ENCODE measurements around the gene LHFPL6. TPM values are rescaled to one million over a fixed set of nuclear protein-coding genes. Genes with fewer than 3 reads are reported as not detected.

Gene LHFPL6
- total and polyA plus RNA-seq, 2 experiments from 2014 or later: 12.1 to 14.1 TPM

GRCh38 chr13:39481491-39481890, 121.5 kb downstream of the LHFPL6 start:
- Histone ChIP-seq H3K79me2 (no peaks in the 10 kb centered on the region), H3K9me3 (ENCODE audit: low read depth) (no peaks in the 10 kb centered on the region), H3K4me2 (no peak overlapping the region), H3K9me2 (replicated peaks; ENCODE audit: insufficient read depth) (no peaks in the 10 kb centered on the region), H2AFZ (no peak overlapping the region), H4K20me1 (ENCODE audit: insufficient read depth, poor library complexity, severe bottlenecking) (no peaks in the 10 kb centered on the region), H3K4me1 (ENCODE audit: insufficient read depth) (no peaks in the 10 kb centered on the region), H3K27me3 (no peaks in the 10 kb centered on the region), H3K27ac (no peak overlapping the region), H3K4me3 (no peak overlapping the region), H3K36me3 (replicated peaks; ENCODE audit: insufficient read depth, low read depth) (no peaks in the 10 kb centered on the region)
- no peak for TF ChIP-seq EZH2phosphoT487 (IDR thresholded peaks at IDR 0.05; ENCODE audit: low read depth, severe bottlenecking, unreplicated experiment)
- no peak for TF ChIP-seq EZH2 (IDR thresholded peaks at IDR 0.05; ENCODE audit: borderline replicate concordance)
- no peak for TF ChIP-seq CTCF (IDR thresholded peaks at IDR 0.05; ENCODE audit: poor library complexity)
- DNase-seq (ENCODE audit: low spot score): no peak
- 90% methylated on average over 3 of the region's 3 CpGs for WGBS (ENCODE audit: low lambda C conversion rate, missing lambda C conversion rate)

GRCh38 chr13:39474600-39474999, 128.4 kb downstream of the LHFPL6 start:
- Histone ChIP-seq H3K79me2 (no peaks in the 10 kb centered on the region), H3K4me1 (ENCODE audit: insufficient read depth) (no peaks in the 10 kb centered on the region), H3K27me3 (no peaks in the 10 kb centered on the region), H2AFZ (no peak overlapping the region), H3K27ac (no peak overlapping the region), H3K4me2 (no peak overlapping the region), H3K36me3 (replicated peaks; ENCODE audit: insufficient read depth, low read depth) (no peaks in the 10 kb centered on the region), H4K20me1 (ENCODE audit: insufficient read depth, poor library complexity, severe bottlenecking) (no peaks in the 10 kb centered on the region), H3K9me3 (ENCODE audit: low read depth) (no peaks in the 10 kb centered on the region), H3K9me2 (replicated peaks; ENCODE audit: insufficient read depth) (no peaks in the 10 kb centered on the region), H3K4me3 (no peak overlapping the region)
- no peak for TF ChIP-seq CTCF (IDR thresholded peaks at IDR 0.05; ENCODE audit: poor library complexity)
- TF ChIP-seq EZH2 (IDR thresholded peaks at IDR 0.05; ENCODE audit: borderline replicate concordance): no peak
- no peak for TF ChIP-seq EZH2phosphoT487 (IDR thresholded peaks at IDR 0.05; ENCODE audit: low read depth, severe bottlenecking, unreplicated experiment)
- no peak for DNase-seq (ENCODE audit: low spot score)
- WGBS (ENCODE audit: low lambda C conversion rate, missing lambda C conversion rate): 89% methylated on average over 2 of the region's 2 CpGs

- Histone ChIP-seq H3K4me2 (no peak overlapping the region), H3K36me3 (replicated peaks; ENCODE audit: insufficient read depth, low read depth) (no peaks in the 10 kb centered on the region), H3K79me2 (no peaks in the 10 kb centered on the region), H3K27me3 (no peaks in the 10 kb centered on the region), H3K4me1 (ENCODE audit: insufficient read depth) (no peaks in the 10 kb centered on the region), H3K4me3 (no peak overlapping the region), H3K9me3 (ENCODE audit: low read depth) (no peaks in the 10 kb centered on the region), H3K9me2 (replicated peaks; ENCODE audit: insufficient read depth) (no peaks in the 10 kb centered on the region), H2AFZ (no peak overlapping the region), H3K27ac (no peak overlapping the region), H4K20me1 (ENCODE audit: insufficient read depth, poor library complexity, severe bottlenecking) (no peaks in the 10 kb centered on the region)
- WGBS (ENCODE audit: low lambda C conversion rate, missing lambda C conversion rate): 93% methylated on average over 3 of the region's 3 CpGs
- TF ChIP-seq EZH2phosphoT487 (IDR thresholded peaks at IDR 0.05; ENCODE audit: low read depth, severe bottlenecking, unreplicated experiment): no peak
- no peak for TF ChIP-seq EZH2 (IDR thresholded peaks at IDR 0.05; ENCODE audit: borderline replicate concordance)
- no peak for TF ChIP-seq CTCF (IDR thresholded peaks at IDR 0.05; ENCODE audit: poor library complexity)
- DNase-seq (ENCODE audit: low spot score): no peak
Measured at GRCh38 chr13:39469676-39470075, 133.3 kb downstream of the LHFPL6 start.

- Histone ChIP-seq H3K4me3 (no peak overlapping the region), H3K9me3 (ENCODE audit: low read depth) (no peaks in the 10 kb centered on the region), H3K4me1 (ENCODE audit: insufficient read depth) (no peaks in the 10 kb centered on the region), H4K20me1 (ENCODE audit: insufficient read depth, poor library complexity, severe bottlenecking) (no peaks in the 10 kb centered on the region), H3K4me2 (no peak overlapping the region), H2AFZ (no peak overlapping the region), H3K79me2 (no peaks in the 10 kb centered on the region), H3K9me2 (replicated peaks; ENCODE audit: insufficient read depth) (no peaks in the 10 kb centered on the region), H3K27ac (no peak overlapping the region), H3K27me3 (no peaks in the 10 kb centered on the region), H3K36me3 (replicated peaks; ENCODE audit: insufficient read depth, low read depth) (no peaks in the 10 kb centered on the region)
- TF ChIP-seq EZH2 (IDR thresholded peaks at IDR 0.05; ENCODE audit: borderline replicate concordance) (no peak), CTCF (IDR thresholded peaks at IDR 0.05; ENCODE audit: poor library complexity) (no peak), EZH2phosphoT487 (IDR thresholded peaks at IDR 0.05; ENCODE audit: low read depth, severe bottlenecking, unreplicated experiment) (no peak)
- no peak for DNase-seq (ENCODE audit: low spot score)
Measured at GRCh38 chr13:39468306-39468705, 134.7 kb downstream of the LHFPL6 start.

Measured in hepatocyte (in vitro differentiated cells).